Putamen (tissue), 1 donor: ENCODE results near the gene JAKMIP2.
A peak's percentile ranks its signal among the peaks of the same experiment; 100 is the strongest.
"Not testable (repeated sequence)": the region's sequence is repeated elsewhere in the genome, so short reads cannot be mapped to it uniquely, and the experiment has no call there.

Experiments used
- DNase-seq: peaks from one replicate; pipeline ENCODE4 v3.0.0-alpha.2; 2016; ENCODE audit warnings: low spot score

Gene JAKMIP2

DNA sequence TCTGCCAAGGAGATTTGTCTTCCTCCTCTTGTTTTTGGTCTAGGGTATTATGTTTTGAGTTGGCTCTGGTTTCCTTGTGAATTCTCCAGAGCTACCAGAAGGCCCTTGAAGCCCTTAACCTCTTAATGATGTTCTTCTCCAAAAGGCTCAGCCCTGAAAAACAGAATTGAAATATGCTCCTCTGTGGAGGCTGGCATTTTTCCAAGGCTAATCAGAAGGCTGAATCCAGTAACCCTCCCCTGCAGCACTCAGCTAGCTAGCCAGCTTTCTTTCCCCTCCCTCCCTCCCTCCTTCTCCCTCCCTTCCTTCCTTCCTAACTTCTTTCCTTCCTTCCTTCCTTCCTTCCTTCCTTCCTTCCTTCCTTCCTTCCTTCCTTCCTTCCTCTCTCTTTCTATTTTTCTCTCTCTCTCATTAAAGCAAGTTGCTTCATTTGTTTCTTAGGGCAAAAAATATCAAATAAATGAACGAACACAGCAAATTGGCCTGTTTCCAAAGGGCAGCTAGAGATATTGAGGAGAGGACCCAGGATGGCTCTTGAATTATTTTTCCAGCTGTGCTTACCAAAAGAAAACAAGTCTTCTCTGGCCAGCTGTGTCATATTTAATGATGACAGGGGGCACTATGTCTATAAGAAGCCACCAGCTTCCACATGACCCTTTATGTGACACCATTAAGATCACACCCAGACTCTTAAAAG is 38.7 kb downstream of the JAKMIP2 start:
- DNase-seq = no peak

DNA sequence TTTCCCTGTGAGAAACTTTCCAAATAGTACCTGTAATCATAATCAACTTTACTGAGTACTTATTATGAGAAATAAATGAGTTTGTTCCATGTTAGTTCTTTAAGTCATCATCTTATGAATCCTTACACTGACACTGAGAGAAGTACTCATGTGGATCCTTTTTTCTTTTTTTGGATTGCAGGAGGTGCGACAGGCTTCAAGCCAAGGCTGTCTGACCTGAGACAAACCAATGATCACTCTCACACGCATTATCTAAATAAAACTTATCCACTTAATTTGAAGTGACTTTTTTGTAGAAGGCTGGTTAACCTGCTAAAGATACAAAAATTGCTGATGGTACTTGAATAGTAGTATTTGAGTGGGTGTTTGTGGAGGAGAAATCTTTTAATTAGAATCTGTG is 39.5 kb downstream of the JAKMIP2 start:
- DNase-seq = no peak

DNA sequence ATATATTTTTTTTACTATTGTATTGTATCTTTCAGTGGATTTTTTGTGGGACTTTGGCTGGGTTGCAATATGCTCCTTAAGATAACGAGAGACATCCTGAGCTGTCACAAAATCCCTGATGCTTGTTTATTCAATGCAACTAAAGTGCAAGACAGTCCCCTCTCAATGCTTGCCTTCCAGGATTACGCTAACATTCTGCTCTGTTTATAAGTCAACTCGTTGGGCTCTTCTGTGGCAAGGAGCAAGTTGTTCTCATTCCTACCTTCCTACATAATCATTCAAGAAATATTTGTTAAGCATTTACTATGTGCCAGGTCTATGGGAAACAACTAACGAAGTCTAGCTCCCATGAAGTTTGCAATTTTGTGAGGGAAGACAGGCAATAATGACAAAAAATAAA is 40.4 kb downstream of the JAKMIP2 start:
- no peak for DNase-seq

DNA sequence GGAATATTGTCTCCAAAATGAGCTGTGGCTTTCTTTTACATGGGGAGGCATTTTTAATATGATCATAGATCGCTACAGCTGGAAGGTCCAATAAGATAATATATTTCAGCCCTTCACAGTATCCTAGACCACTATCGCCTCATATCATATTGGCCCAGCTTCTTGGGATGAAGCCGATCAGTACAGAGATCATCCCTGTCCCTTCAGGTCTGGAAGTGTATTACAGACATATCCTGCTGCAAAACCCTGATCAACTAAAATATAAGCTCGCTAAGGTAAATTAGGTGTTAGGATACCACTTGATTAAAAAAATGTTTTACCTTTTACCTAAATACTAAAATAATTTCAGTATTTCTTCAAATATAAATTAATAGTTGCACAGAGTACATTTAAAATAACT is 41.7 kb downstream of the JAKMIP2 start:
- DNase-seq = no peak

DNA sequence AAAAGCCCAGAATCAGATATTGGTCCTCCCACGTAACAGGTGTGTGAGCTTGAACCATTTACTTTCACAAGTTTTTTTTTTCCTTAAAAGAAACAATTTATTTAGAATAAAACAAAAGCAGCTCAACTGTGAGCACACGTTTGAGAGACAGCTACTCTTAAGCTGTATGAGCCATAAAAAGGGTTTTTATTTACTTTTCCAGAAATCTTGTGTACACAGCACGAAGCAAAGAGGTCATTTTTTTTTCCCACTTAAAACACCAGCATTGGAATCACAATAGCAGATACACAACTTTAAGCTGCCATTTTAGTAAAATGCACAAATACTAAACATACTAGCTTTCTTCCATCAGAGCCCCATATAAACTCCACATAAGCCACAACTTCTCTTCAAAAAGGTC is 44.6 kb downstream of the JAKMIP2 start:
- DNase-seq = no peak

DNA sequence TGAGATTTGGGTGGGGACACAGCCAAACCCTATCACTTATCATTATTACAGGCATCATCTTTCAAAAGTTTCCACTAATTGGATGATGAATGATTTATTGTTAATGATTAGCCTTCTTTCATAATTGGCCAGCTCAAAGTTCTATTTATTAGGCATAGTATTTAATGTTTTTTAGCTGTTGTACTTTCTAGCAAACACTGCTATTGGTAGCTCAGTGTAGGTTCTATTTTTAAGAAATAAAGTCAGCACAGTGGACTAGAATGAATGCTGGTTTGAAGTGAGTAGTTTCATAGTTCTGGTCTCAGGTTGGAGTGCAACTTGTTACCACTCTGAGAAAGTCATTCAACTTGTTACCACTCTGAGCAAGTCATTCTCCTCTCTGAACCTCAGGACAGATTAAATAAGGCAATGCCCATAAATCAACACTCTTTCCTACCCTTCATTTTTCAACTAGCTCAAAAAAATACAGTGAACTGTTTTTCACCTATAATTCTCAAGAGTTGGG is 46.9 kb downstream of the JAKMIP2 start:
- no peak for DNase-seq

DNA sequence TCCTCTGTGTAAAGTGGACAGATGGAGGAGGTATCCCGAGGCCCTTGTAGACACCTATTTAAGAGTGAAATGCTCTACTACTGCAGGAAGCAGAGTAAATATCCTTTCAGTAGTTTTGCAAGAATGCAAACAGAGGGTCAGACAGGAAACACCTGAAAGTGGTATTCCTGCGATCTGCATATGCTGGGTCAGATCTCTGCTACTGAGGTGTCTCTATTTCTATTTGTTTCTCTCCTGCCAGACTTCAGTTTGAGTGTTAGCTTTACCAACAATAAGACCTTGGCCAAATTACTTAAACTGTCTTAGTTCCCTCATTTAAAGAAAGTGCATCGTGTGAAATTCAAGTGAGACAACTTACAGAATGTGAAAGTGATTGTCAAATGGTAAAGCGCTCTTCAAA is 47.6 kb downstream of the JAKMIP2 start:
- no peak for DNase-seq

DNA sequence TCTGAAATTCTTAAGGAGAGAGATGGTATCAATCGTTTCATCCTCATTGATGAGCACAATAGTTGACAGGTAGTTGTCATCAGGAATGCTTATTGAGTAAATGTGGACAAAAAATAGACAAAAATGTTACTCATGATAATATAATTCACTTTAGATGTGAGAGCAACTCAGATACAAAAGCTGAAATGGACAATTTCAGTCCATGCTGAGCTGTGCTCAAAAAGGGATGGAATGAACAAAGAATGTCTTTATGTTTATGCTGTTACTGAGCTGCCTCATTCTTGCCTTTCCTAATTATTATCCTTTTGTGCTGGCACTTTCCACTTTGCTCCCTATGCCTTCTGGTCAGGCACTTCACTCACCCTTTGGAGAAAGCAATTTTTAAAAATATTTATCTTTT is 49.5 kb downstream of the JAKMIP2 start:
- DNase-seq = peak; percentile 45

DNA sequence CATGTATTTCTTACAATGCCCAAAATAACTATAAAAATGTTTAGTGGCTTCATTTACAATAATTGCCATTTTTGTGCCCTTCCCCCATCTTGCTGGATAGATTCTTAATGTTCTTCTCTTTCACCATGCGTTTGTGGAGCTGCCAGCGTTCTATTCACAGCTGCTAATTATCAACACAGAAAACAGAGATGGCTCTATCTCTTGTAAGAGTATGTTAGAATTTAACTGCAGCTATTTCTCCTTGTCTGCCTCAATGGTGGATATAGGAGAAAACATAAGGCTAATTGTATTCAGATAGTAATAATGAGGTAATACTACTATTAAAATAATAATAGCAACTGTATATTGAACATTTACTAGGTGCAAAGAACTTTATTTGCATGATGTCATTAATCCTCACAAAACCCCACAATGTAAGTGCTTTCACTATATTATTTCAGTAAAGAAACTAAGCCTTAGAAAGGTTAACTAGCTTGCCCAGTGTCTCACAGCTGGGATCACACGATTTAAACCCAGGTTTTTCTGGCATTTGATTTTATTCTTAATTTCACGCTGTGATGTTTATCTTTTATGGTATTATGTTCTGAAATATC is 50.1 kb downstream of the JAKMIP2 start:
- DNase-seq = peak; percentile 57

DNA sequence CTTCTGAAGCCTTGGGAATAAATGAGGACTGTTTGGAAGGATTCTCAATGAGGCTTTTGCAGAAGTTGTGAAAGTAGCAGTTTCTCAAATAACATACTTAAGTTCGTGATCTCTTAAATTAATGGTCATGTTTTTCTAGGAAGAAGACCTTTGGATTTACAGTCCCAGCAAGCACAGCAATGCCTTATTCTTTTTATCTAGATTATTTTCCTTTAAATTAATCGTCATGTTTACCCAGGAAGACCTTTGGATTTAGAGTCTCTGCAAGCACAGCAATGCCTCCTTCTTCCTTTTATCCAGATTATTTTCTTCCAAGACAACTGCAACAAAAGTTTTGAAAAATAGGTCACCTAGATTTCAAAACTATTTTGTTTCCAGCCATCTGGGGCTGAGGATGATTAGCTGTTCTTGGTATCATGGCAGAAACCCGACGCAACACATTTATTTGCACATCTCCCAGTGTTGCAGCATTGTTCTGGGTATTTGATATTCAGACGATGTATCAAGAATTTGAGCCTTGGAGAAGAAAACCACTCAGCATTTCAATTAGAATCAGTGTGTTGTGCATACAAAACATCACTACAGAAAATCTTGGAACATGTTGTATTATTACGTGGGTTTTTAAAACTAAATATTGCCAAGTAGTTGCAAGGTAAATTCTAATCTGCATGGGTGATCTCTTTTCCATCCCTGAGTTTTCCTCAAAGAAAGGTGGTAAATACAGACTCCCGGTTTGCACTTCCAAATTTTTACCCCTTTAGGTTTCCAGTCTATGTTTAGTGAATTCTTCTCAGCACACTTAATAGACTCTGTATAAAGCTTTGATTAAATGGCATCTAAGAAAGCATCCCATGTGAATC is 50.9 kb downstream of the JAKMIP2 start:
- peak; percentile 70 for DNase-seq

DNA sequence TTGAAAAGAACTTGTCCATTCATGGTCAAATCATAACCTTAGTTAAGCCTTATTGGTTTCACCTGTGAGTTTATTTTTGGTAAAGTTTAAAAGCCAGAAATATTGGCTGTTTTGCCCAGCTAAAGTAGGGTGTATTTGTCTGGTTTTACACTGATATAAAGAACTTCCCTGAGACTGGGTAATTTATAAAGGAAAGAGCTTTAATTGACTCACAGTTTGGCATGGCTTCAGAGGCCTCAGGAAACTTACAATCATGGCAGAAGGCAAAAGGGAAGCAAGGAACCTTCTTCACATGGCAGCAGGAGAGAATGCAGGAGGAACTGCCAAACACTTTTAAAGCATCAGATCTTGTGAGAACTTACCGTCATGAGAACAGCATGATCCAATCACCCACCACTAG is 55.3 kb downstream of the JAKMIP2 start:
- no peak for DNase-seq

DNA sequence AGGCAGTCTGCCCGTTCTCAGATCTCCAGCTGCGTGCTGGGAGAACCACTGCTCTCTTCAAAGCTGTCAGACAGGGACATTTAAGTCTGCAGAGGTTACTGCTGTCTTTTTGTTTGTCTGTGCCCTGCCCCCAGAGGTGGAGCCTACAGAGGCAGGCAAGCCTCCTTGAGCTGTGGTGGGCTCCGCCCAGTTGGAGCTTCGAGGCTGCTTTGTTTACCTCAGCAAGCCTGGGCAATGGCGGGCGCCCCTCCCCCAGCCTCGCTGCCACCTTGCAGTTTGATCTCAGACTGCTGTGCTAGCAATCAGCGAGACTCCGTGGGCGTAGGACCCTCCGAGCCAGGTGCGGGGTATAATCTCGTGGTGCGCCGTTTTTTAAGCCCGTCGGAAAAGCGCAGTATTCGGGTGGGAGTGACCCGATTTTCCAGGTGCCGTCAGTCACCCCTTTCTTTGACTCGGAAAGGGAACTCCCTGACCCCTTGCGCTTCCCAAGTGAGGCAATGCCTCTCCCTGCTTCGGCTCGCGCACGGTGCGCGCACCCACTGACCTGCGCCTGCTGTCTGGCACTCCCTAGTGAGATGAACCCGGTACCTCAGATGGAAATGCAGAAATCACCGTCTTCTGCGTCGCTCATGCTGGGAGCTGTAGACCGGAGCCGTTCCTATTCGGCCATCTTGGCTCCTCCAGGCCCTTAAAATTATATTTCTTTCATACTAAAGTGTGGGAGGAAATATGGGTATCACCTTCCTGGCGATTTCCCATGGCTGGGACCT is 61.2 kb downstream of the JAKMIP2 start:
- not testable (repeated sequence) for DNase-seq

DNA sequence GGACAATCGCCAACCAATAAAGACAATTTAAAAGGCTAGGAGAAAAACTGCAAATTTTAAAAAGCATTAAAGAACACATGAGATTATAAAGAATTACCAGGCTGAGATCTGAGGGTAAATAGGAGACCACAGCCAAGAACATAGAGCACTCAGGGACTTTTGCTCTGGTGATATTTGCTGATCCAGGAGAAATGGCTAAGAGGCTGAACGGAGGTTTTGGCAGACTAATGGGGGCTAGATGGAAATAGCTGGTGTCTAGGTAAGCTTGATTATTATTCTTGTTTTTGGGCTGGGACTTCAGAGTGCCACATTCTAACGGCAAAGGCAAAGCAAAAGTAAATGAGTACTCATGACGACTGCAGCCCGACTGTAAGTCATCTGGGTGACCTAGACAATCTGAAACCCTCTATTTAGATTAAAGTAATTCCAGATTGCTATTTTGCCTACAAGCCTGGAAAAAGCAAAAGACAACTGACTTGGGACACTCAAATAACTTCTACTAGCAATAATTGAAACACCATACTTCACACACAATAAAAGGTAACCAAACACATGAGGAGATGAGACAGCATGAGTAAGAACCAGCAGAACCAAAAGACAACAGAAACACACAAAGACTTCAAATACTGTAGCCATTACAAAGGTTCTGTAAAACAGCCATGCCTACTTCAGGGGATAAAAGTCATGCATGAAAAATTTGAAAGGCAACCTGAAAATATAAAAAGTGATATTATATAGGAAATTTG is 68.8 kb downstream of the JAKMIP2 start:
- DNase-seq = no peak

DNA sequence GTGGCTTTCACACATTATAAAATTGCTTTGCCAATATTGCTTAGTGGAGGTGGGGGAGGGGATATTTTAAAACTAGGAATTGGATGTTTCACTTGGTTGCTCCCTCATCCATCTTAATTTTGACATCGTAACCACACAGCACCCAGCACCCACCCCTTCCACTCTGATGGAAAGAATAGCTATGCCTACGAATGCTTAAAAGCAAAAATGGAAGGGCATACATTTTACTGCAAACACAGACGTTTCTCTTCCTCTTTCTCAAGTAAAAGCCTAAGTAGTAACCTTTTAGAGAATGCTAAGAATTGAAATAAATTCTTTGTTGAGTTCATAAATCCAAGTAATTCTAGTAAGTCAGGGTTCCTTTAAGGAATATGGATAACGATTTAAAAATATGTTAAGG is 69.9 kb downstream of the JAKMIP2 start:
- no peak for DNase-seq

DNA sequence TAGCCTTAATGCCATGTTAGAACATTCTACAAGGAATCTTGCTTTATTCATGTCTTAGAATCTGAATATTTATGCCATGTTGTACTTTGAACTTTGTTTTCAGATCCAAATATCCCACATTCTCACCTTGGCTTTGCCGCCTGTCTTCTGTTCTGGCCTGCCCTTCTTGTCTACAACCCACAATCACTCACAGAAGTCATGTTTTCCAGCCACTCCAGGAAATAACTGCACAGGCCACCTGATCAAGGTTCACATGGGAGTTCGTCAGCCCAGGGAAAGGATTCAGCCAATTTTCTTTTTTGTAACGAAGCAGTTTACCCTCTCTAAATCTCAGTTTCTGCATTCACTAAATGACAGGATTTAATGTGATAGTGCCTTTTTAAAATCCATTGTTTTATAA is 70.5 kb downstream of the JAKMIP2 start:
- no peak for DNase-seq

DNA sequence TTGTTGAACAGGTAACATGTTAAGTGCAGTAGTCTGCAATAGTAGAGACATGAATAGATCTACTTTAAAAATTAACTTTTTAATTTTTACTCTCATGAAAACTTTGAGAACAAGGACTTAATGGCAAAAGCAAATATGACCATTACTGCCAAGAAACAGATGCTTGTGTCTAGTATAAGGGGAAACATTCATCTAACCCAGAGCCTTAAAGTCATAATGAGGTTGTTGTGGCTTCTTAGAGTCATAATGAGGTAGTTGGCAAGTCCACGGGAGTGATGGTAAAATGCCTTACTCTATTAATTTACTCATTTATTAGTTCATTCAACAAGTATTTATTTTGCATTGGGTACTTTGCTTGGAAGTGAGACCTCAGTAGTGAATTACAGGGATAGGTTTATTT is 71.5 kb downstream of the JAKMIP2 start:
- no peak for DNase-seq

DNA sequence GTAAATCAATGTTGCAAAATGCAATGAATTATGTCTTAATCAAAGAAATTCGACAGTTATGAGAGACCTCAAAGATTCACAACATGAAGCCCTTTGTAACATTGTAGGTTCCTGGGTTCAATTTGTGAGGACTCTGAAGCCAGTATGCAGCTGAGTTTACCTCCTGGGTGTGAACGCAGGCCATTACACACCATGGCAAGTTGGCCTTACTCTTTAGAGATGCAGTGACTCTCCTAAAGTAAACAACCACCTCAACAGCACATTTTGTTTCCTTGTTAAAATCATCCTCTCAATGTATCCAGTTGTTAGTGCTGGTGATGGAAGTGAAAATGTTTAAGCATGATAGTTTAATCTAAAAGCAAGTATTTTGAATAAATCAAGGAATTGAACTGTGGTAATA is 73.8 kb downstream of the JAKMIP2 start:
- DNase-seq = no peak

DNA sequence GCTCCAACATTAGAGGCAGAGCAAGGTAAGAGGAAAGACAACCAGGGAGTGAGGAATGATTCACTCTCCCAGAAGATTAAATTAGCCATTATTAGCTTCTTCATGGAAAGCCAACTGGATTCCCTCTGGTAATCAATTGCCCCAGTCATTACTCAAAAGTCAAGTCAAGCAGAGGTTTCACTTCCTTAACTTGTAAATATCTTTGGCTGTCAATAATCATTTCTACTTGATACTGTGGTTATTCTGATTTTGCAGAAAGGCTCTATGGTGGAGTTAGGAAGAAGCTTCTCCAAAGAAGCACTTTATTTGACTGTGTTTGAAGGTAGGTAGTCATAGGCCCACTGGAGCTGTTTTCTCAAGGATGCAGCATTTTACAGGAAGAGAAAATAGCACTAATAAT is 78.0 kb downstream of the JAKMIP2 start:
- no peak for DNase-seq

DNA sequence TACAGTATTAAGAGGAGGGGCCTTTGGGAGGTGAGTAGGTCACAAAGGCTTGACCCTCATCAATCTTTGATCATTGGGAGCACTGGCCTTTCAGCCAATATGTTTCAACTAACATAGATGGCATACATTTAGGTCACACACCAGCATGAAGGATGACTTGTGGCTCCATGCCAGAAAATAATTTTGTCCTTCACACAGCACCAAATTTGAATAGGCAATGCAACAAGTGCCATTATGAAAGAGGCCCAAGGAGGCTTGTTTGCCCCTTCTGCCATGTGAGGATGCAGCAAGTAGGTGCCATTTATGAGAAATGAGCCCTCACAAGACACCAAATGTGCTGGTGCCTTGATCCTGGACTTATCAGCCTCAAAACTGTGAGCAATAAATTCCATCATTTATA is 81.1 kb downstream of the JAKMIP2 start:
- no peak for DNase-seq

DNA sequence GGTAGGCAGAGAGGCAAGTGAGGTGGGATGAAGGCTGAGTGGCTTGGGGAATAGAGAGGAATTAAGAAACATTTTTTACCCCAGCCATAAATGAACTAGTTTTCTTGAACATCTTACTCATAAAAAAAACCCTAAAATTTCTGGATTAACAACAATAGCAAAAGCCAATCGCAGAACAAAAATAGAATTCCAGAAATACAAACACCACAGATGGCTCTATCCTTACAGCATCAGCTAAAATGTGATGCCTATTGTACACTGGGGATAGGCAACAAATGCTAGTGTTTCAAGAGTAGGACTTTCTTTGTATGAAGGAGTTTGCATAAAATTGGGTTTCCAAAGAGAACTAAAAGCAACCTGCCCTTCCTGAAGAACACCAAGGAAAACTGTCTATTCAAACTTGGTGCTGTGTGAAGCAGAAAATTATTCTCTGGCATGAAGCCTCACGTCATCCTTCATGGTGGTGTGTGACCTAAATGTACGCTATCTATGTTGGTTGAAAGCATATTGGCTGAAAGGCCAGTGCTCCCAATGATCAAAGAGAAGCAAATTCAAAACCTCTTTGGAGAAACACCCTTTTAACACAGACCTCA is 82.9 kb downstream of the JAKMIP2 start:
- no peak for DNase-seq

DNA sequence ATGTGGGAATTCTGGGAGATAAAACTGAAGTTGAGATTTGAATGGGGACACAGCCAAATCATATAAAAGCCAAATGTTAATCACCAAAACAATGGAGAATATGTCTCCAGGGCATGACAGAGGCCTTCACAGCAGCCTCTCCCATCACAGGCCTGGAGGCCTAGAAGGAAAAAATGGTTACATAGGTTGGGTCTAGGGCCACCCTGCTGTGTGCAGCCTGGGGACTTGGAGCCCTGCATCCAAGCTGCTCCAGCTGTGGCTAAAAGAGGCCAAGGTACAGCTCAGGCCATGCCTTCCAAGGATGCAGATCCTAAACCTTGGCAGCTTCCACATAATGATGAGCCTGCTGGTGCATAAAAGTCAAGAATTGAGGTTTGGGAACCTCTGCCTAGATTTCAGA is 85.1 kb downstream of the JAKMIP2 start:
- no peak for DNase-seq
